Left ventricle myocardium inferior (tissue), 1 donor: Measurements from ENCODE around the gene CAPS. TPM values are rescaled to one million over a fixed set of nuclear protein-coding genes. Genes with fewer than 3 reads are reported as not detected.
A peak's percentile ranks its signal among the peaks of the same experiment; 100 is the strongest.
"Not testable (repeated sequence)": the region's sequence is repeated elsewhere in the genome, so short reads cannot be mapped to it uniquely, and the experiment has no call there.

Source experiments
- DNase-seq: peaks from one replicate; pipeline ENCODE4 v3.0.0-alpha.2; 2020
- H3K27ac ChIP-seq: fragments of 200-600 bp; replicated peaks from 2 replicates; pipeline ENCODE4 v1.8.0; 2021
- H3K27me3 ChIP-seq: fragments of 200-600 bp; 2 replicates; pipeline ENCODE4 v1.8.0; 2021; ENCODE audit warnings: low read depth
- H3K36me3 ChIP-seq: fragments of 200-600 bp; 2 replicates; pipeline ENCODE4 v1.8.0; 2021
- H3K4me1 ChIP-seq: fragments of 200-600 bp; 2 replicates; pipeline ENCODE4 v1.8.0; 2021
- H3K4me3 ChIP-seq: fragments of 200-600 bp; 2 replicates; pipeline ENCODE4 v1.8.0; 2021; ENCODE audit warnings: mild to moderate bottlenecking, moderate library complexity
- H3K9me3 ChIP-seq: fragments of 200-600 bp; replicated peaks from 2 replicates; pipeline ENCODE4 v1.8.0; 2021
- intact Hi-C: fragments of 100-400 bp; cut with micrococcal nuclease; formaldehyde crosslinking; loops from one replicate; pipeline ENCODE4 v1.11.0; 2022
- total RNA-seq: library from RNA; stranded (reverse); fragmentation: NEBNext Ultra II Directional; extraction: Animal tissue kit (Norgen Biotek cat#: 25700); gene quantifications from one replicate; pipeline ENCODE4 v1.2.1, GENCODE V29; 2021
- TF ChIP-seq, protein P1 (sequence below): fragments of 200-600 bp; IDR thresholded peaks from 2 replicates; pipeline ENCODE4 v1.8.0; 2021; ENCODE audit warnings: antibody characterized with exemption, mild to moderate bottlenecking, borderline replicate concordance
- donor health status: DM: no; HTN: yes; CAD: no; lungs with severe emphysema.

Gene CAPS
- total RNA-seq, 1 donor from 2014 or later = 6.1 TPM

DNA sequence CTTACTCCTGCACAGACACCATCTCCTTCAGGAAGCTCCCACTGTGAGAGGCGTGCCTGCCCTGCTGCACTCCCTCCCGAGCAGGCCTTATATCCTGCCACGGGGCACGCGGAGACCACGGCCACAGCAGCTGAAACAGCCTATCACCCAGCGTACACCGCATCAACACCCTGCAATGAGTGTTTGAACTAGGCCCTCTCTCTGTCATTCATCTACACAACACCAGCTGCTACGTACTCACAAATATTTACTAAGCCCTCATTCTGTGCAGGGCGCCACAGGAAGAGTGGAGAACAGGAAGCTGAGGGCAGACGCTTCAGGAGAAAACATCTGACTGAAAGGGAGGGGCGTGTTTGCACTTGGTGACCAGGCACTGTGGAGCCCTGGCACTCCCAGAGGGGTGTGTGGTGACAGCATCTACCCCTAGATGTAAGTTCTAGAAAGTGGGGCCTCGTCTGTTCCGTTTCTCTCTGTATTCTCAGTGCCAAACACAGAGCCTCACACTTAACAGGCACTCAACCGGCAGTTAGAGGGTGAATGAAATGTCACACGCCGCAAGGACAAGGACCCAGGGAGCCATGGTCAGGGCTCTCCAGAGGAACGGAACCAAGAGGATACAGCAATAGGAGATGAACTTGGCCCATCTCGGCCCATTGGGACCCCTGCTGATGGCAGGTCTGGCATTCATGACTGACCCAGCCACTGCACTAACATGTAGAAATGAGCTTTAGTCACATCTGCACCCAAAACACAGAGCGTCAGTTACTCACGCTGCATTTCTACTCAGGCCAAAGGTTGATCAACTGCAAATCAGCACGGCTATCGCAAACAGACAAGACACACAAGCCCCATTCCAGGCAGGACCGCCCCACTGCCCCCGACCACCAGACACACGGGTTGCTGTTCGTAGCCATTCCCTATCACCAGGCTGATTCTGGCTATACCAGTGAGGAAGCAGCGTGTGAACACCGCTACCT, 48.2 kb downstream of the CAPS start:
- H3K36me3 ChIP-seq = no peaks in the 10 kb centered on the region
- peak; percentile 43 for DNase-seq
- no peaks in the 10 kb centered on the region for H3K9me3 ChIP-seq
- intact Hi-C loops = no loop called here
- peaks cover 100% of the 10 kb centered on the region for H3K4me1 ChIP-seq
- H3K4me3 ChIP-seq = peak overlapping the region; percentile 40
- TF ChIP-seq, protein P1, sequence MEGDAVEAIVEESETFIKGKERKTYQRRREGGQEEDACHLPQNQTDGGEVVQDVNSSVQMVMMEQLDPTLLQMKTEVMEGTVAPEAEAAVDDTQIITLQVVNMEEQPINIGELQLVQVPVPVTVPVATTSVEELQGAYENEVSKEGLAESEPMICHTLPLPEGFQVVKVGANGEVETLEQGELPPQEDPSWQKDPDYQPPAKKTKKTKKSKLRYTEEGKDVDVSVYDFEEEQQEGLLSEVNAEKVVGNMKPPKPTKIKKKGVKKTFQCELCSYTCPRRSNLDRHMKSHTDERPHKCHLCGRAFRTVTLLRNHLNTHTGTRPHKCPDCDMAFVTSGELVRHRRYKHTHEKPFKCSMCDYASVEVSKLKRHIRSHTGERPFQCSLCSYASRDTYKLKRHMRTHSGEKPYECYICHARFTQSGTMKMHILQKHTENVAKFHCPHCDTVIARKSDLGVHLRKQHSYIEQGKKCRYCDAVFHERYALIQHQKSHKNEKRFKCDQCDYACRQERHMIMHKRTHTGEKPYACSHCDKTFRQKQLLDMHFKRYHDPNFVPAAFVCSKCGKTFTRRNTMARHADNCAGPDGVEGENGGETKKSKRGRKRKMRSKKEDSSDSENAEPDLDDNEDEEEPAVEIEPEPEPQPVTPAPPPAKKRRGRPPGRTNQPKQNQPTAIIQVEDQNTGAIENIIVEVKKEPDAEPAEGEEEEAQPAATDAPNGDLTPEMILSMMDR = no peak
- H3K27me3 ChIP-seq = no peaks in the 10 kb centered on the region
- H3K27ac ChIP-seq = peak overlapping the region; percentile 68

DNA sequence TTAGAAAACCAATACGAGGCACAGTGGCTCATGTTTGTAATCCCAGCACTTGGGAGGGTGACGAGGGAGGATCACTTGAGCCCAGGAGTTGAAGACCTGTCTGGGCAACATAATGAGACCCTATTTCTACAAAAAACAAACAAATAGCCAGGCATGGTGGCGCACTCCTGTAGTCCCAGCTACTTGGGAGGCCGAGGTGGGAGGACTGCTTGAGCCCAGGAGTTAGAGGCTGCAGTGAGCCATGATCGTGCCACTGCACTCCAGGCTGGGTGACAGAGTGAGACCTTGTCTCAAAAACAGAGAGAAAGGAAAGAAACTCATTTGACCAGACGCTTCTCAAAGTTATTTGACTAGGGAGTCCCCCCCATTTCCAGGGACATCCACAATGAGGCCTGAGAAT, 49.2 kb downstream of the CAPS start:
- H3K27me3 ChIP-seq, H3K36me3 ChIP-seq, H3K9me3 ChIP-seq, H3K4me3 ChIP-seq, DNase-seq, intact Hi-C loops: not testable (repeated sequence)
- Histone ChIP-seq H3K4me1 (peaks cover 100% of the 10 kb centered on the region), H3K27ac (peak overlapping the region; percentile 68)

DNA sequence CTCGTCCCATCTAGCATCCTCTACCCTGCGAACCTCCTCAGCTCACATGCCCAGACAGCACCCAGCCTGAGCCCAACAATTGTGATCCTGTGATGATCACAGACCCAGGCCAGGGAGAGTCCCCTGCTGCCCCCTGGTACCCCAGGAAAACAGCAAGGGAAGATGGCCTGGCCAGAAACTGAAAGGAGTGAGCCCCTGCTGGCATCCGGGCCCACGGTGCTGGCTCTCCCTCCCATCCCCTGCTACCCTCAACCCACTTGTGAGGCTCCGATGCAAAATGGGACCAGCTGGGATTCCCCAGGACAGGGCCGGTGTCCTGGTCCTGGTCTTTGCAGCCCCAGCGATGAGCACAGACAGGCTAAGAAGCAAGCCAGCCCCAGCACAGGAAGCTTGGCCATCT, 49.8 kb downstream of the CAPS start:
- Histone ChIP-seq H3K4me3 (no peak overlapping the region), H3K27ac (peak overlapping the region; percentile 68), H3K4me1 (peaks cover 100% of the 10 kb centered on the region), H3K36me3 (no peaks in the 10 kb centered on the region), H3K9me3 (no peaks in the 10 kb centered on the region), H3K27me3 (no peaks in the 10 kb centered on the region)
- TF ChIP-seq, protein P1 = no peak
- no peak for DNase-seq
- intact Hi-C loops = no loop called here

- intact Hi-C loops = no loop called here
- peak overlapping the region; percentile 68 for H3K27ac ChIP-seq
- no peak for DNase-seq
- H3K4me3 ChIP-seq = no peak overlapping the region
- peaks cover 100% of the 10 kb centered on the region for H3K4me1 ChIP-seq
- no peaks in the 10 kb centered on the region for H3K36me3 ChIP-seq
- no peaks in the 10 kb centered on the region for H3K27me3 ChIP-seq
- no peaks in the 10 kb centered on the region for H3K9me3 ChIP-seq
- TF ChIP-seq, protein P1 = no peak
Measured at GRCh38 chr19:5964816-5965565, 50.9 kb downstream of the CAPS start.

Other genes starting within 250 kb of the CAPS start
- gene MICOS13, start 233.7 kb upstream of the CAPS start, total RNA-seq = 155 TPM
- gene HSD11B1L, start 233.2 kb upstream of the CAPS start, total RNA-seq = 4.5 TPM
- 407 TPM for gene RPL36, start 224.0 kb upstream of the CAPS start, total RNA-seq
- gene LONP1, start 194.1 kb upstream of the CAPS start, total RNA-seq = 104 TPM
- not detected for gene CATSPERD, start 193.6 kb upstream of the CAPS start, total RNA-seq
- 1.1 TPM for gene PRR22, start 129.5 kb upstream of the CAPS start, total RNA-seq
- 14.1 TPM for gene DUS3L, start 123.1 kb upstream of the CAPS start, total RNA-seq
- gene NRTN, start 109.2 kb upstream of the CAPS start, total RNA-seq = 22.8 TPM
- not detected for gene FUT6, start 74.6 kb upstream of the CAPS start, total RNA-seq
- gene FUT3, start 62.8 kb upstream of the CAPS start, total RNA-seq = not detected
- not detected for gene FUT5, start 43.7 kb upstream of the CAPS start, total RNA-seq
- 590 TPM for gene NDUFA11, start 10.5 kb upstream of the CAPS start, total RNA-seq
- gene VMAC, start 9.4 kb upstream of the CAPS start, total RNA-seq = 2.5 TPM
- 54.8 TPM for gene RANBP3, start 63.9 kb downstream of the CAPS start, total RNA-seq
- gene RFX2, start 196.2 kb downstream of the CAPS start, total RNA-seq = 6.1 TPM
- not detected for gene ACSBG2, start 221.4 kb downstream of the CAPS start, total RNA-seq